GM18499 (cell line): ENCODE data around the gene APOM.

Experiments used
- ATAC-seq: cut with Tn5 transposase; IDR thresholded peaks from one replicate; pipeline ENCODE4 v1.9.1; 2021; ENCODE audit warnings: moderate number of reproducible peaks; ENCODE audit not compliant: insufficient read depth, unreplicated experiment

APOM gene

DNA sequence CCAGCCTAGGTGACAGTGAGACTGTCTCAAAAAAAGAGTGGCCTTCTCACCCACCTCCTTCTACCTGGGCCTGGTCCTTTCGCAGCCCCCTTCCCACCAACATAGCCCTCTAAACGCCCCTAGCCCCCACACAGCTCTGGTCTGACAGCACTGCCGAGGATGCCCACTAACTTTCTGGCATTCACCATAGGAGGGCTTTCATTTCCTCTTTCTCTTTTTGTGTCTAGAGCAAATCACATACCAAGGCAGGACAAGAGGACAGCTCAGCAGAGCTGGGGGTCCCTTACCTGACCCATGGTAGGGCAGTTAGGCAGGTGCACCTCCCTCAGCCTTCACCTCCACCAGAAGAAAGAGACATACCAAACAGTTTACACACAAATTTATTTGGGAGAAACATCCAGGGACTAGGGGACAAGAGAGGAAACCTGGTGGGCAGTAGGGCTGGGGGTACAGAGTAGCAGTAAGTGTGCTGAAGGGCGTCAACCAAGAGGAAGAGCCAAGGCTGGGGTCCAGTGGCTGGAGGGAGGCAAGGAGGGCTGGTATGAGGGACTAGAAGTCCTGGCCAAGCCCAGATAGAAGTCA lies 20.7 kb downstream of the APOM start:
- ATAC-seq: no peak

- ATAC-seq: no peak
Observed at GRCh38 chr6:31676904-31677303, 21.2 kb downstream of the APOM start.

GRCh38 chr6:31677955-31678354 lies 22.3 kb downstream of the APOM start:
- ATAC-seq: no peak

DNA sequence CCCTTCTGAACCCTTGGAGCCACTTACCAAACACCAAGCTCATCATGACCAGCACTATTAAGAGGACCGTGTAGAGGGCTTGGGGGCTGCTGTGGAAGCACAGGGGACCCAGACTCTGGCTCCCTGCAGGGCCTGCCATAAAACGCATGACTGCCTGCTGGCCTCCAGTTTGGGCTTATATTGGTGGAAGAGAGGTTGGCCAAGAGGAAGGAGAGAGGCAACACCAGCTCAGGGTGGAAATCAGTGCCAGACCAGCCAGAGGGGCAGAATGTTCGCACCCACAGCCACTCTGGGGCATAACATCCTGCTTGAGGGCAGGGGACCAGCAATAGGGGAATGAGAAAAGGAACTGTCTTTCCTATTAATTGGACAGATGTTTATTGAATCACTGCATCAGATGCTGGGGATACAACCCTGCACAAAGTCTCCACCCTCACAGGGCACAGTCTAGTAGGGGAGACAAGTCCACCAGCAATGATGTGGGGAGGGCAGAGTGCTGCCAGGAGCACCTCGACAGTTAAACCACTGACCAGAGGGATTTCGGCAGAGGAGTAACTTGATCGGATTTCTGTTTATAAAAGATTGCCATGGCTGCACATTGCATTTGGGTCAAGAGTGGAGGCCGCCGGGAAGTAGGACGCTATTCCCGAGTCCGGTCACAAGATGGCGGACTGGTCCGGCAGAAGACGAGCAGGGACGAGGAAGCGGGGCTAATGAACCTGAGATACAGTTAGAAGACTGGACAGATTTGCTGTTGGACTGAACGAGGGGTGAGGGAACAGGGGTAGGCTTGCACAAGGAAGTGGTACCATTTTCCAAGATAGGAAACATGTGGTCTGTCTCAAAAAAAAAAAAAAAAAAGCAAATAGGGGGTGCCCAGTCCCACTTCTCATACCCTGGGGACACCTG lies 24.8 kb downstream of the APOM start, which contains the start of gene LY6G5C:
LY6G5C (minus strand) TSS at position 842 of the 909 bp plus-strand sequence; CDS start at position 148, 694 bp downstream.
- no peak for ATAC-seq

GRCh38 chr6:31681135-31681671 lies 25.5 kb downstream of the APOM start:
- ATAC-seq: no peak

- ATAC-seq: no peak
Observed at GRCh38 chr6:31683591-31683990, 27.9 kb downstream of the APOM start.

DNA sequence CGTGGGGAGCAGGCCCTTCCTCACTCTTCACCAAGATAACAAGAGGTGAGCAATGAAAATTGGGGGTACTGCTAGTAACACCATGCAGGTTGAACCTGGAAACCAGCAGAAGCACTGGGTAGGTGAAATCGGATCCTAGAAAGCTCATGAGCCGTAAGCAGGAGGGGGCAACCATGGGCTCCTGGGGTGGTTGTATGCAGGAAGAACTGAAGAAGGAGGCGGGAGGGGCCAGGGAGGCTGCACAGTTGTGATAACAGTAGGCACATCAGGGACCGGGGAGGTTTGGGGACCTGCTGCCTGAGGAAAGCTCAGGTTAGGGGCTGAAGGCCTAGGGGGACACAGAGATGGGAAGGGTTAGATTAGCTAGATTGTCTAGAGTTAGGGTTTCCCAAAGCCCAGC lies 30.8 kb downstream of the APOM start:
- no peak for ATAC-seq

DNA sequence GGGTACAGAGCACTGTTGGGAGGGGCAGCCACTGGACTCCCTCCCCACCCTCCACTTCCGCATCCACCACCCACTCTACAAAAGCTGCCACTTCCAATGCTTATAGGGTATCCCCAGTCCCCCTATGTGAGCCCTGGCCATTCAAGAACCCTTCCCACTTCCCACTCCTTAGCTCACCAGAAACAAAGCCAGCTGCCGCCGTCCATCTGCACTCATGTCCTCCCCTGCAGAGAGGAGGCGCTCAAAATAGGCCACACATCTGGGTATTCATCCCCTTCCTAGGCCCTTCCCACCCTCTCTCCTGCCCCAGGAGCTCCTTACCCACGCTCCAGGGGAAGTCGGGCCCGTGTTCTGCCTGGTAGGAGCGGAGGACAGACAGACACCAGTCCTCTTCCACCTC lies 31.6 kb downstream of the APOM start:
- no peak for ATAC-seq

DNA sequence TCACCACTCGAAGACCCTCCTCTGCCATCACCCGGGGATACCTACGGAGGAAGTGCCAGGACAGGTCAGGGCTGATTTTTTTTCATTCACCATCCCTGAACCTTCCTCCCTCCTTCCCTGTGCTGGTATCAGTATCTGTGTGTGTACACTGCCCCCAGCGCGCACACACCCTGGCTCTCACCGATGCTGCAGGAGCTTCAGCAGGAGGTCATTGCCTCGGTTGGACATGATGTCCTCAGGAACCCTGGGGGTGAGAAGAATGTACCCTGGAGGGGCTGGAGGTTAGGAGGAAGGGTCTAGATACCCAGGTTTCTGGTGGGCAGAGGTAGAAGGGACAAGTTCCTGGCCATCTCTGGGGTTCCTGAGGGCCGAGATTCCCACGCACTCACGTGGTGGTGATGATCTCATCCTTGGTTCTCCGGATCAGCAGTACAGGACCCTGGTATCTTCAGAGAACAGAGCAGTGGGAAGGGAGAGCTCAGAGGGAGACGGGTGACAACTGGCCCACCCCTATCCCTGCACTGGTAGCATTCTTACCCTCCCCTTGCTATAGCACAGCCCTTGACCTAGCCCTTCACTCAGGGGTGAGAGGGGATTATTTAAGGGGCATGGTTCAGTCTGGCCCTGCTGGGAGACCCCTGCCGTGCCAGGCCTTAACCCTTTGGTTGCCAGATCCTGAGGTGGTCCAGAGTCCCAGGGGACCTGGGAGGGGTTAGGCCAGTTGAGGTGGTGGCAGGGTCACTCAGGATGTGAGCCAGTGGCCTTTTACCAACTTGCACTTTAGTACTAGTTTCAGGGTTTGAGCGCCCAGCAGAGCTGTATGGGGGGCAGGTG lies 32.4 kb downstream of the APOM start:
- ATAC-seq: no peak

- ATAC-seq: no peak
Observed at GRCh38 chr6:31689249-31690110, 33.8 kb downstream of the APOM start.

GRCh38 chr6:31690231-31691077 lies 34.8 kb downstream of the APOM start:
- ATAC-seq: no peak

DNA sequence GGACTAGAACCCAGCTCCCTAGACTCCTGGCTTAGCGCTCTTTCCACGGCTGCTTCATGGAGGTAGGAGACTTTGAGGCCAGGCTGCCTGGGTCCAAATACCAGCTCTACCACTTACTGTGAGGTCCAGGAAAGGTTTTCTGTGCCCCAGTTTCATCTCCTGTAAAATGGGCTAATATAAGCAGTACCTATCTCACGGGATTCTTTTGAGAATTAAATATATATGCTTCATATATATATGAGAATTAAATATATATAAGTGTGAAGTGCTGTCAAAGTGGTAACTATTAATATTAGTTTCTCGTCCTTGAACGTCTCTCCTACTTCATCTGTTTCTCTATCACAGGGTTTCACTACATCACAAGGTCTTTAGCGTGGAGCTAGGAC lies 35.4 kb downstream of the APOM start:
- no peak for ATAC-seq

DNA sequence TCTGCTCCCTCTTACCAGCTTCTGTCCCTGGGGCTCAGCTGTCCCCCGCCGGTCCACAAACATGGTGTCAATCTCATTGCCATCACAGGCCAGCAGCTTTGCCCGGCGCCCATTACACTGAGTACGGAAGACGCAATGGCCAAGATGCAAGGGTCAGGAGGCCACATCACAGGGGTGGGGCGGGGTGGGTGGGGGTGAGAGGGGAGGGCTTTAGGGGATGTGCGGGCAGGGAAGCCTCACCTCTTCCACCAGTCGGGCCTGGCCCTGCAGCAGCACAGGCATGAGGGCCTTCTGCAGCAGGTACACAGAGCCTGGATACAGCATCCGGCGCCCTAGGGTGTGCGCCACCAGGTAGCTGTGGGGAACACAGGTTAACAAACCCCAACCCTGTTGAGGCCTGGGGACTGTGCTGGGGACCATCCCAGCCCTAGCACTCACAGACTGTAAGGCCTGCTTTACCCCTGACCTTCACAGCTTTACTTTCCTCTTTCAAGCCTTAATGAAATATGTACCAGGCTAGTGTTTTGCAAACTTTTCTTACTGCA lies 35.9 kb downstream of the APOM start:
- ATAC-seq: no peak

GRCh38 chr6:31692353-31692752 lies 36.7 kb downstream of the APOM start:
- ATAC-seq: no peak

DNA sequence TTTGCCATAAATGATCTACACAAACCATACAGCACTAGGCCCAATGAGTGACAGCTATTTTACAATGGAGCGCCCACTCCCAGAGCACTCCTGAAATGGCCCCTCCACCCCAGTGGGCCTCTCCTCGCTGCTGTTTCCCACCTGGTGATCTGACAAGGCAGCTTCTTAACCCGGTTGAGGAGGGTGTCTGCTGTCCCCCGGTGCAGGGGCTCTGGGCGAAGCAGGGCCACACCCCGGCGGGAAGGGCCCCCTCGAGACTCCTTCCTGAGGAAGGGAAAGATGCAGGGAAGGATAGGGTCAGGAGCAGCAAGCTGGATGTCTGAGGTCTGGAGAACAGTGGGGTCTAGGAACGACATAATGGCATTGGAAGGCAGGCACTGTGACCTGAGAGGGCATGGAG lies 37.2 kb downstream of the APOM start:
- ATAC-seq: no peak

DNA sequence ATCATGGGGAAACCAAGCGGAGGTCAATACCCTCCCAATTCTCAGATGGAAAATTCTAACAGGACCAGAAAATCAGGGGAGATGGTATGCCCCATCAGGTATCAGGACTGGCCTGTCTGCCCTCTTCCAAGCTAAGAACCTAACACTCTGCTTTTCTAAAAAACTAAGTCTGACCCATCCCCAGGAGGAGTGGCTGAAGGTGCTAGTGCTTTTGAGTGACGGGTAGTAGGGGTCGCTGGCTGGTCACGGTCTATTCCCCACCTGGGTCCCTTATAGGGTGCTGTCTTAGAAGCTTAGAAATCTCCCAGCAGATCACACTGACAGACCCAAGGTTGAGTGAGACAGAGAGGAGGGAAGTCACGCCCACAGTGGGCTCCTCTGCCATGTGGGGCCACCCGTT lies 37.8 kb downstream of the APOM start:
- no peak for ATAC-seq

GRCh38 chr6:31697555-31697954 lies 41.9 kb downstream of the APOM start:
- no peak for ATAC-seq

GRCh38 chr6:31700740-31701401 lies 45.2 kb downstream of the APOM start:
- no peak for ATAC-seq
